NCI-H1694 (cell line): ENCODE measurements around the gene RPP40.
"Not testable (repeated sequence)": the region's sequence is repeated elsewhere in the genome, so short reads cannot be mapped to it uniquely, and the experiment has no call there.

ENCODE experiments used
- DNase-seq: peaks from one replicate; lab custom pipeline; 2025; lab: John Stamatoyannopoulos, UW

RPP40 gene

DNA sequence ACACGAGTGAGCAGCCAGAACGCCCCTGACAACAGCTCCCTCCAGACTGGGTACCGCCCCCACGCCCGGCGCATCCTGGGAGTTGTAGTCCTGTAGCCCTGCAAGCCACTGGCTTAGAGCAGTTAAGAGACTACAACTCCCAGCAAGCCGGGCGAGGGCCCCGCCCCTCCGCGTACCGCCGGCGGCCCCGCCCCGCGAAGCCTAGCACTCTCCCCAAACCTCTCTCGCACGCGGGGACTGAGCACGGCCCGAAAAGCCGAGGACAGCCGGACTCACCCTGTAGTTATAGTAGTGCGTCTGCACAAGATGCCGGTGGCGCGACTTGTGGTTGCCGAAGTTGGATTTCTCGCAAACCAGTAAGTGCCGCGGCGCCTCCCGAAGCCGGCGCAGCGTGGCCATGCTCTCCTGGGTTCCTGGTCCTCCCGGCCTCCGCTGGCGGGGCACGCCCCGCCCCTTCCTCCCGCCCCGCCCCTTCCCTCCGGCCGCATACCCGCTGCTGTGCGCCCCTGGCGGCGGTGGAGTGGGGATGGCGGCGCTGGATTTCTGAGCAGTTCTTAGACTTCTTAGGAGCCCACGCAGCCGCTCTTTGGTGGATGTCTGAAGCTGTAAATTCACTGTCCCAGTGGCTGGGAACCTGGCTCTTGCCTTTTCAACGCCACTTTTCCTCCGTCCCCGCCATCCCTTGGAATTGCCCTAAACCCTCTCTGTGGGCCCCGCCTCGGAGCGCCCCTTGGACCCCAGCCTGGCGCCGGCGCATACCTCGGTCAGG is at the start of gene RPP40:
Gene RPP40 (minus strand): TSS at position 434 of the 769 bp plus-strand sequence. CDS start 35 bp downstream, at position 399.
- DNase-seq, result peak; percentile 85

GRCh38 chr6:5053038-5053437 is 49.2 kb upstream of the RPP40 start:
- no peak for DNase-seq

DNA sequence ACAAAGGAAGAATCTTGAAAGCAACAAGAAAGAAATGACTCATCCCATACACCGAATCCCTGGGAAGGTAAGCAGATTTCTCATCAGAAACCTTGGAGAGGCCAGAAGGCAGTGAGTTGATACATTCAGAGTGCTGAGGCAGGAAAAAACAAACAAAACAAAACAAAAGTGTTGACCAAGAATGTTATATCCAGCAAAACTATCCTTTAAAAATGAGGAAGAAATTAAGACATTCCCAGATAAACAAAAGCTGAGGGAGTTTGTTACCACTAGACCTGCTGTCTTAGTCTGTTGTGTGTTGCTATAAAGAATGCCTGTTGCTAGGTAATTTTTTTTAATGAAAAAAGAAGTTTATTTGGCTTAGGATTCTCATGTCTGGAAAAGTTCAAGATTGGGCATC is 47.6 kb upstream of the RPP40 start:
- no peak for DNase-seq

DNA sequence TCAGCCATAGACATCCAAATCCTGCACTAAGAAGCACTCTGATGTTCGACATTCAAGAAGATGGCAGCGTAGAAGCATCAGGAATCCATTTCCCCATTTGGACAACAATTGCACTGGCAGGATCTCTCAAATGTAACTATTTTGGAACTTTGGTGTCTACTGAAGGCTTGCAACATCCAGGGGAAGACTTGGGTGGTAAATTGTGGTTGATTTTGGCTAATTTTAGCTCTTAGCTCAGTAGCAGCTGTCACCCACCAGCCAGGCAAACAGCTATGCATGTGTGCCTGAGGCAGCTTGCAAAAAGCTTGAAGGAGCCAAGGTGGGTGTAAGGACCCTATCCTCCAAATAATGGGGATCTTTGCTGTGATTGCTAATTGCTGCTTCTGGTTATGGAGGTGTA is 46.2 kb upstream of the RPP40 start:
- DNase-seq, result no peak

DNA sequence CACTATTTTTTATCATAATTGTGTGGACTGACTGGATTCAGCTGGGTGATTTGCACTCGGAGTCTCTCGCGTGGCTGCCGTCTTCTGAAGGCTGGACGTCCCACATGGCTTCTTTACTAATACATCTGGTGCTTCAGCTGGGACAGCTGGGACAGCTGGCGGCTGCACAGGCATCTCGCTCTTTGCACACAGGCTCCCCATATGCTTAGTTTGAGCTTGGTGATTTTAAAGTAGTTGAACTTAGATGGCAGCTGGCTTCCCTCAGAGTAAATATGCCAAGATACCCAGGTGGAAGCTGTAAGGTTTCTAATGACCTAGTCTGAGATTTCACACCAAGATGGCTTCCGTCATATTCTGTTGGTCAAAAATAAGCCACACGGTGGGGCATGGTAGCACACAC is 42.6 kb upstream of the RPP40 start:
- DNase-seq, result peak; percentile 8

GRCh38 chr6:5045416-5045815 is 41.6 kb upstream of the RPP40 start:
- no peak for DNase-seq

DNA sequence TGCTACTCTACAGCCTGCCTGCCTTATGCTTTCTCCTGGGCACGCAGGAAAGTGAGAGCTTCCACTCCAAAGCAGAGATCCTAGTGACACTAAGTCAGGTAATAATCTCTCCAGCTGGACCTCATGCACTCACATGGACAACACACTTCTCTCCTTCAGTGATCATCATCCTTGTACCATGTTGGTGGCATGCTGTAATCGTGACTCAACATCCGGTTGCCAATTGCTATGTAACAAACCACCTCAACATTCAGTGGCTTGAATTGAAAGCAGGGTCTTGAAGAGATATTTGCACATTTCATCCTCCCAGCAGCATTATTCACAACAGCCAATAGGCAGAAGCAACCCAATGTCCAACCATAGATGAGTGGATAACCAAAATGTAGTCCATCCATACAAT is 41.0 kb upstream of the RPP40 start:
- DNase-seq, result no peak

GRCh38 chr6:5042436-5042835 is 38.6 kb upstream of the RPP40 start:
- no peak for DNase-seq

DNA sequence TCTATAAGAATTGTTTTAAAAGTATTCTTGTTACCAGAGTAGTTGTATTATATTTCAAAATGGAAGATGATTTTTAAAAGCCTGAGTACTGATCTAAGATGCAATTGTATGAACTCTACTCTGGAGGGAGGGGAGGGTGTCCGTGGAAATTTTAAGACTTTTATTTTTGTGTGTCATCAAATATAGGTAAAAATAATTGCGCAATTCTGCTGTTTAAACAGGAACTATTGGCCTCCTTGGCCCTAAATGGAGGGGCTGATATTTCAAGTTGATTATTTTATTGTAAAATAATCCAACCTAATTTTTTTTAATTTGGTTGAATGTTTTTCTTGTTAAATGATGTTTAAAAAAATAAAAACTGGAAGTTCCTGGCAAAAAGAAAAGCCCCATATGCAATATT is 38.1 kb upstream of the RPP40 start:
- DNase-seq, result no peak

- DNase-seq, result peak; percentile 83
Measured at GRCh38 chr6:5036269-5036668, 32.4 kb upstream of the RPP40 start.

DNA sequence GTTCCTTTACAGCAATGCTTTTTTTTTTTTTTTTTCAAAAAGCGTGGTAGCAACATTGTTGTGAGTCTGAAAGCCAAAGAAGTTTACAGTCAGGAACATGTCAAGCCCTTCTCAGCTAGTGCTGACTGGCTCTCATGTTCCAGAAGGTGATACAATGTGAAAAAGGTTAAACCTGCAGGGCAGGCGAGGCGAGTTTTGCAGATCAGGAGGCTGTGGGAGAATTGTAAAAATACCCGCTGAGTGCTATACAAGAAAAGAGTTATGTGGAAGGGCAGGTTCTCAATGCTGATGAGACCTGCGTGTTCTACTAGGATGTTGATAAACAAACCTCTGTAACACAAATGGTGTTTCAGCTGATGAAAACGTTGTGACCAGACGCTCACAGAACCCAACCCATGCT is 30.9 kb upstream of the RPP40 start:
- DNase-seq, result no peak

GRCh38 chr6:5034328-5034727 is 30.5 kb upstream of the RPP40 start:
- DNase-seq, result no peak

DNA sequence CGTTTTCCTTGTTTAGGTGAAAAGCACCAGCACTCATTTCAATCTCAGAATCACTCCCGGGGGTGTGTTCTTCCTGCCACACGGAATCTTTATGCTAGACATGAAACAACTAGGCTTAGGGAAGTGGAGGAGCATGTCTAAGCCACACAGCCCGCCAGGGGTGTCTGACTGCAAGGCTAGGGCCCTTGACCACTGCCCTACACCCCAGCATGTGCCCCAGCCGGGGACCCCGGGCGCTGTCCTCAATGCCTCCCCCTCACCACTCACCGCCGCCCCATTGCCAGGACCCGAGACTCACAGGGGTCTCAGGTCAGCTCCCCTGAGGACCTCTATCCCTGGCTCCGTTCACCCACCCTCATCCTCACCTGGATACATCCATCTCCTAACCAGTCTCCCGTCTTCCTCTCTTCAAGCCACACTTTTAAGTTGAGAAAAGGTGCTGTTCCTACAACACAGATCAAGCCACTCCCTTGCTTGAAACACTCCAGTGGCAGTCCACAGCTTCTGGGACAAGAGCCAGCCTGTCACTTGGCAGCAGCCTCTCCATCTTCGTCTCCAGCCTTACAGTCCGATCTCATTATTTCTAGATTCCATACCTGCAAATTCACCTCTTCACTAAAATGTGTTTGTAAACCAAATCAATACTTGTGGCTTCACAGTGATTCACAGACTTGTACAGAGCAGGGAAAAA is 29.5 kb upstream of the RPP40 start:
- not testable (repeated sequence) for DNase-seq

- not testable (repeated sequence) for DNase-seq
Measured at GRCh38 chr6:5032706-5033105, 28.9 kb upstream of the RPP40 start.

GRCh38 chr6:5031150-5031549 is 27.3 kb upstream of the RPP40 start:
- no peak for DNase-seq

GRCh38 chr6:5030596-5031136 is 26.8 kb upstream of the RPP40 start:
- peak; percentile 76 for DNase-seq

GRCh38 chr6:5029609-5030008 is 25.8 kb upstream of the RPP40 start:
- no peak for DNase-seq

- DNase-seq, result no peak
Measured at GRCh38 chr6:5028921-5029320, 25.1 kb upstream of the RPP40 start.

DNA sequence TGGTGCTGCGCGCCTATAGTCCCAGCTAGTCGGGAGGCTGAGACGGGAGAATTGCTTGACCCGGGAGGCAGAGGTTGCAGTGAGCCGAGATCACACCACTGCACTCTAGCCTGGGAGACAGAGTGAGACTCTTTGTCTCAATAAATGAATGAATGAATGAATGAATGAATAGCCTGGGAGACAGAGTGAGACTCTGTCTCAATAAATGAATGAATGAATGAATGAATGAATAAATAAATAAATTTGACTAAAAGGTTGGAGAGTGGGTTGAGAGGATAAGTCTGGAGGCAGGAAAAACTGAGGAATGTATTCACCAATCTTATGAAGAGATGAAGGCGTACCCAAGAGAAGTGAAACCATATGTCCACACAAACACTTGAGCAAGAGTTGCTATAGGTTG is 24.5 kb upstream of the RPP40 start:
- DNase-seq, result no peak

GRCh38 chr6:5025911-5026819 is 22.3 kb upstream of the RPP40 start:
- DNase-seq, result no peak

- no peak for DNase-seq
Measured at GRCh38 chr6:5023923-5024322, 20.1 kb upstream of the RPP40 start.

DNA sequence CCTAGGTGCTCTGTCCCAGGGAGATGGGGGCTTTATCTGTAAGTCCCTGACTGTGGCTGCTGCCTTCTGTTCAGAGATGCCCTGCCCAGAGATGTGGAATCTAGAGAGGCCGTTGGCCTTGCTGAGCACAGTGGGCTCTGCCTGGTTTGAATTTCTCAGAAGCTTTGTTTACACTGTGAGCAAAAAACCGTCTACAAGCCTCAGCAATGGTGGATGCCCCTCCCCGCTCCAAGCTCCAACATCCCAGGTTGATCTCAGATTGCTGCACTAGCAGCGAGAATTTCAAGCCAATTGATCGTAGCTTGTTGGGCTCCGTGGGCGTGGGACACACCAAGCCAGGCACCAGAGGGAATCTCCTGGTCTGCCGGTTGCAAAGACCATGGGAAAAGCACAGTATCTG is 16.3 kb upstream of the RPP40 start:
- DNase-seq, result no peak
